GM18520 (cell line): ENCODE data around the gene PPM1H.
"Not testable (repeated sequence)": the region's sequence is repeated elsewhere in the genome, so short reads cannot be mapped to it uniquely, and the experiment has no call there.

Source experiments
- ATAC-seq: cut with Tn5 transposase; IDR thresholded peaks from one replicate; pipeline ENCODE4 v1.9.1; 2021; ENCODE audit not compliant: unreplicated experiment

PPM1H gene

DNA sequence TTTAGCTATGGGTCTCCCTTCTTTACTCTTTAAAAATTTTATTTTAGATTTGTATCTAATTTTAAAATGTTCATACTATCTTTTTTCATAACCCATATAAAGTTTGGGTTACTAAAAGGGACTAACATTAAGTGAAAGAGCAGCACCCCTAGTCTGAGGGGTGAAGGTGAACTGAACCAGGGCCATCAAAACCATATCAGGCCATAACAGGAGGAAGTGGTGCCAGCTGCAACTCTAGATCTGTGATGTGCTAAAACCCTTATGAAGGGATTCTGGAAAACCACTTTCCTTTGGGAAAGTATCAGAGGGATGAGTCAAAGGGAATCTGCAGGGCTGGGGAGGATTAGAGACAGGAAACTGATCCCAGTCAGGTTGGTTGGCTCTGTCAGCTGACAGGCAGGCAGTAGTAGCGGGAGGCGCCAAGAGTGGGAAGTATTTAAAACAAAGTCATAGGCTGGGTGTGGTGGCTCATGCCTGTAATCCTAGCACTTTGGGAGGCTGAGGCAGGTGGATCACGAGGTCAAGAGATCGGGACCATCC, 162.5 kb downstream of the PPM1H start:
- ATAC-seq, result no peak

DNA sequence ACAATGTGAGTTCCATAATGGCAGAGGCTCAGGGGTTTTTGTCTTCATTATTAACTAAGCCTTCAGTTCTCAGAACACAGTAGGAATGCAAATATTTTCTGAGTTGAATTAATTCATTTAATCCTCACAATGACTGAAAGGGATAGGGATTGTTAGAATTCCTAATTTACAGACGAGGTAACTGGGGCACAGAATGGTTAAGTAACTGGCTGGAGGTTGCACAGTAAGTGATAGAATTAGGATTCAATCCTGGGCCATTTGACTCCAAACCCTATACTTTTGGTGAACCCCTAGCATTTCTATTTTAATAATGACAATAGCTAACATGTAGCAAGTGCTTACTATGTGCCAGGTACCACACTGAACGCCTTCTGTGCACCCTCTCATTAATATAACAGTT, 163.1 kb downstream of the PPM1H start:
- no peak for ATAC-seq

DNA sequence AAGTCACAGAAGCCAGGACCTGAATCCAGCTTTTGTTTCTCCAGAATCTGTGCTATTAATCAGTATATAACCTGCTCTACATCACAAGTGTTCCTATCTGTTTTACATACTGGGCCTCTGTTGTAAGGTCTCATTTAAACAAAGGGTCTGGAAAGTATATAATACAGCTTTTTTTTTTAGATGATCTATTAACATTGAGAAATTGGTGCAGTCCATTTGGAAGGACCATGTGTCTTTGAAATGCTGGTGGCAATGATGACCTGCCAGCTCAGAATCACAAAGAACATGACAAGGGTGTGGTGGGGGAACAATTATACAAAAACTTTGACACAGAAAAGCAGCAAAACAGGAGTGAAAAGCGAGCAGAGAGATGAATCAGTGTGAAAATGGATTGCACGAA, 164.6 kb downstream of the PPM1H start:
- ATAC-seq, result no peak

DNA sequence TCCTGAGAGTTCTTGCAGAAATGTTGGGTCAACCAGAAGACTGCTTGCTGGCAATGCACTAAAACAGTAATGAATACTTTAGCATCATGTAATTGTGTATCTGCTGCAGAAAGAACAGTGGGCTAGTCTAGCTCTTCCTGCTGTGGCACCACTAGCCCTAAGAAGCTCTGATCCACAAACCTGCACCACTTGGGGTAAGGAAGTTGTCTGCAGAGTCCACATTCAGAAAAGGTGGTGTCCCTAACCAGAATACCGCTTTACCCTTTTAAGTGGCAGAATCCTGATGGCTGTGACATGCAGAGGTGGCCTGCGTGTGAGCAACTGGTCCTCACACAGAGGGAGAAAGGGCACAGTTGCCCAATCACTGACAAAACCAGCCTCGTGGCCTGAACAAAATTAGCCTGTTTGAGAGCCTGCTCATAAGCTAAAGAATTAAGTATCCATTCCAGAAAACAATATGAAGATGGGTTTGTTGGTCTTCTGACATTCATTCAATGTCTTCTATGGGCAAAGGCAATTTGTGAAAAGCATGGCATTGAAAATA, 165.8 kb downstream of the PPM1H start:
- no peak for ATAC-seq

DNA sequence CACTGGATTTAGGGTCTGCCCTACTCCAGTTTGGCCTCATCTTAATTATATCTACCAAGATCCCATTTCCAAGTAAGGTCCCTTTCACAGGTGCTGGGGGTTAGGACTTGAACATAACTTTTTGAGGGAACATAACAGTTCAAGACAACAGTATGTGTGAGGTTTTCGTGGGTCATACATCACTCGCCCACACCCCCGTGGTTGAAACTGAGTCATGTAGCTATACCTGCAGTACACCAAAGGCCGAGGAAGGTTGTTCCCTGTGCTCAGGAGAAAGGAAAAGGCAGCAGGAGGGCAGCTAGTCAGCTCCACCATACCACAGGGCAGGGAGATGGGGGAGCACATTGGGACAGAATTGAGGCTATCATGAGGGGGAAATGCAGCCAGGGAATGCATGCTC, 167.0 kb downstream of the PPM1H start:
- ATAC-seq, result no peak

DNA sequence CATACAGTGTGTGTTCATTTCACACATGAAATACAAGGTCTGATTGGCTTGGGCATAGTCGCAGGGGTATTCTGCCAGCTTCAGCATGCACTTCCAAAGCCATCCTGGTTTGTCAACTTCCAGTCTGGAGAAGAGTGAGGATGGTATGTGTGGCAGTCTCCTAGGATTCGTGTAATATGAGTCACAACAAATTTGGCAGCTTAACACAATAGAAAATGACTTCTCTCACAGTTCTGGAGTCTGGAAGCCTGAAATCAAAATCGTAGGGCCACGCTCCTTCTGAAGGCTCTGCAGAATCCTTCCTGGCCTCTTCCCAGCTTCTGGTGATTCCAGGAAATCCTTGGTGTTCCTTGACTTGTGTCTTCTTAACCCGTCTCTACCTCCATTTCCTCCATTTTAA, 167.5 kb downstream of the PPM1H start:
- no peak for ATAC-seq

DNA sequence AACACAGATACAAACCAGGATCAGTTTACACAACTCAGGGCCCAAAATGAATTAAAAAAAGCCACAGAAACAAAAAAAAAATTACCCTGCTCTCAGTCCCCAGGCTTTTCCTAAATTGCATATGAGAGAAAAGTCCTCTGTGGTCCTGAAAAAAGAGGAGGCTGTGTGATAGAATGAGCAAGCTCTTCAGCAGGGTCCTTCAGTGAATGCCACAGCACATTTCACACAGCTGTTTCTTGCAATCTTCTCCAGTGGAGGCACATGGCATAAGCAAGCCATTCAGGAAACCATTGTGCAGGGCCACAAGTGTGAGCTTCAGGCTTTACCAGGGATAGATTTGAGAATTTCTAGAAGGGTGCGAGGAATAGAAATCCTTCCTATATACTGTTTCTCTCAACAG, 168.5 kb downstream of the PPM1H start:
- ATAC-seq, result no peak

DNA sequence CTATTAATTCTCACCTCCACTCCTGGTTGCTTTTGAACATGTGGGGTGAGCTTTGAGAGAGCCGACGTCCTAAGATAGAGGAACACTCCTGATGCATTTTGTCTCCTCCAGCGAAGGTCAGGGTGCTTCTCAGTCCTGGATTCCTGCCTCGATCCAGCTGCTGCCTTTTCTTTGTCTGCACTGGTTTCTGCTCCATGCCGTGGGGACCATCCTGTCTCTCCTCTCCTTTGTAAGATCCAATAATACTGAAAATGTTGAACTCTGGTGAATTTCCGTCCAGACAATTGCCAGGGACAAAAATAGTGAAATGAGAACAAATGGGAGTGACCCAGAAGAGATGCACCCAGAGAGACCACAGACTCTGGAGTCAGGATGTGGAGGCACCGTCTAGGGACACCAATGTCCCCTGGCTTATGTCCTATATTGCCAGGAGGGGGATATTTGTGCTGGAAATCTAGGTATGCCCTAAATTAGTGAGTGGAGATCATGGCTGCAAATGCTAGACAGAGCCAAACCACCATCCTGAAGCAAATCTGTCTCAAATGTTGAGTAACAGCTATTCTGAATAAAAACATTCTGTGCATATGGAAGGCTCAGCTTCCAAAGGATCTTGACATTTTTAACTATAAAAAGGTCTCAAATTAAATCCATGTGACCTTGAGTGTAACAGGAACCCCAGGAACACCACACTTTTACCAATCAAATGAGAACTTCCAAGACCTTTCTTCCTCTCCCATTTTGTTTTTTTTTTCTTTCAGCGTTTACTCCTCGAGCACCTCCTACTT, 170.9 kb downstream of the PPM1H start:
- no peak for ATAC-seq

DNA sequence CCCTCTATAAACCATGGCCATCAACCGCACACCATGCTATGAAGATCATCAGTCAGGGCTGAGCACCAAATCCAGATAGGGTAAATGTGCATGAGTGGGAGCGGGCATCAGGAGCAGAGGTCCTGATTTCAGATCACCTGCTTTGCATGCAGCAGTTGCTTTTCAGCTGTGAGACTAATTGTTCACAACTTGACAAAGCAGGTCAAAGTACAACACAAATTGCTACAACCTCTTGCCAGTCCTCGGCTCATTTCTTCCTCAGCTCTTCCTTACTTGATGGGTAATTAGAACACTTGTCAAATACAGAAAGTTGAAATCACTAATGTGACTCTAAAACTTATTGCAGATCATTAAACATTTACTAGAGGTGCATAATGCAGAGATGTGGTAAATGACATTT, 171.6 kb downstream of the PPM1H start:
- ATAC-seq, result no peak

DNA sequence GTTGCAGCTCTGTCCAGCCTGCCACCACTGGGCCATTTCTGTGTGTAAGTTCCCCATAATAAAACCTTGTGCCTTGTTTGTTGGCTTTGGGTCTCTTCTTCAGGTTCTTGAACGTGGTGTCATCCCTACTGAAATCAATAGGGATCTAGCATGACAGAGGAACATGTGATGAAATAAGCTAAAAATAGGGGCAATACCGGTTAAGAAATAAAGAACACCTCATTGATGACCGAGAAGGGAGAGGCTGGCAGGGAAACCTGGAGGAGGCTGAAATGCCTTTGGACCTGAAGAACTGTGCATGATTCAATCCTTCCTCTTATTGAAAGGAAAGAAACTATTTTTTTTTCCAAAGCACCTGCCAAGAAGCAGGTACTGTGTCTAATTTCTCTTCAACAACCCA, 172.3 kb downstream of the PPM1H start:
- no peak for ATAC-seq

DNA sequence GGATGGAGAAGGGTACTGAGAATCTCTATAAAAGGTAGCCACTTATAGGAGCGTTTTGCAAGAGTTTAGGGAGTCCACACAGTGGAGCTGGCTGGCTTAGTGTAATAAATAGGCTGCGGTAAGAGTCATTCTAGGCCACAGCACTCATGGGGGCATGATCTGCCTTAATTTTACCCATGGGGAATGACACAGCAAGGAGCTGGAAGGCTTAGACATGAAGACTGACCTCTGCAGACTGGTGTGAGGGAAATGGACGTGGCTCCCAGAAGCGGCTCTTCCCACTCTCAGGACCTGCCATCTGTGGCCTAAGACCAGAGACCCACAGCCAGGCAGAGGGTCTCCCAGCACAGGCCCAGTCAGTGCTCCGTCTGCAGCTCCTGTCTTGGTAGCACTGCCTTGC, 173.3 kb downstream of the PPM1H start:
- no peak for ATAC-seq

DNA sequence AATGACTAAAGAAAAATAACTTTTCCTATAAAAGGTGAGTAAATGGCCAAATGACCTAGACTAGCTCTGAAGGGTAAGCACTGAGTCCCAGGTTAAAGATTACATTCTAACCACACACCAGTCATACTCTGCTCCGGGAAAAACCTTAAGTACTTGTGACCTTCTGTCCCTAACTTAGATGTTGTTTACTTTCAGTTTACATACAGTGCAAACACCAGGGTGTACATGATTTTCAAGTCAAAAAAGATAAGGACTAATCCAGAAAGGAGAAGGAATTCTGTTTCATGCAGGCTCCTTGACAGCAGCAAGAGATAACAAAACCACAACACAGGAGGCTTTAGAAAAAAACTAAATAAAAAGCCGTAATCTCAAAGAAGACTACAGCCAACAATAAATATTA, 174.2 kb downstream of the PPM1H start:
- peak; percentile 98 for ATAC-seq

DNA sequence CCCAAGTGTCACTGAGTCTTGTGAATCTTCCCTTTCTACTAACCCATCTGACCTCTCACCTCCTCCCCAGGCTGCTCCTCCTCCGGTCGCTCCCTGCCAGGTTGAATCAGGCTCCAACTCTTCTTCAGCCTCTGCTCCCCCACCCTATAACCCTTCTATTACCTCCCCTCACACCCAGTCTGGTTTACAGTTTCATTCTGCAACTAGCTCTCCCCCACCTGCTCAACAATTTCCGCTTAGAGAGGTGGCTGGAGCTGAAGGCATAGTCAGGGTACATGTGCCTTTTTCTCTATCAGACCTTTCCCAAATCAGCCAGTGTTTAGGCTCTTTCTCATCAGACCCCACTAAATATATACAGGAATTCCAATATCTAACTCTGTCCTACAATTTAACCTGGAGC, 174.6 kb downstream of the PPM1H start:
- ATAC-seq, result not testable (repeated sequence)

DNA sequence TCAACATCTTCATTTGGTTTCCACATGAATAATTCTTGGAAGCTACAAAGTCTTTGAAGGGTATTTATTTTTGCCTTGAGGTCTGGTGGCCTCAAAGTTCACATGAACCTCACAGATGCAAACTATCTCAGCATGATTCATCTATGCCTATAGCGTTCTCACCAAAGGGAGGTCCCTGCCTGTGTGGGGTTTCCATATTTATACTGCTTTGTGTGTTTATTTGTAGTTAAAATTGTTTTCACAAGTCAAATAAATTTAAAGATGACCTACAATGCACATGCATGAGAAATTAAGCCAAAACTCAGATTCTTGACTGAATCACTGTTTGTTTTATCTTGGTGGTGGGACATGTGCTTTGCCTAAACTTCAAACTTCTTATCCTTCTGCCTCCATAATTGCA, 176.7 kb downstream of the PPM1H start:
- no peak for ATAC-seq

DNA sequence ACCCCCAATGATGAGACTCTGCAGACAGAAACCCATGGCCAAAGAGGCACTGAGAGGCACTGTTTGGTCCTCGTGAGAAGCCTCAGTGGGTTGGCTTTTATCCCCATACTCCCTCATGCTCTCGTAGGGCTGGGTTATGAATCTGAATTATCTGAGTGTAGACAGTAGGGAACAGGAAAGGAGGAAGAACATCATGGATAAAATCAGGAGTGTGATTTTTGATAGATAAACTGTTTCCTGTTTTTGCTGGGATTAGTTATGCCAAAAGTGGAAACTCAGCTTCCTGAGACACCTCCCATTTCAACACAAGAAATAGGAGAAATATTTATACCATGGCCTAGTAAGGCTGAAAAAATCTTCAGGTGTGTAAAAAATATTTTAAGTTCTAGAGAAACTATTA, 177.9 kb downstream of the PPM1H start:
- no peak for ATAC-seq

DNA sequence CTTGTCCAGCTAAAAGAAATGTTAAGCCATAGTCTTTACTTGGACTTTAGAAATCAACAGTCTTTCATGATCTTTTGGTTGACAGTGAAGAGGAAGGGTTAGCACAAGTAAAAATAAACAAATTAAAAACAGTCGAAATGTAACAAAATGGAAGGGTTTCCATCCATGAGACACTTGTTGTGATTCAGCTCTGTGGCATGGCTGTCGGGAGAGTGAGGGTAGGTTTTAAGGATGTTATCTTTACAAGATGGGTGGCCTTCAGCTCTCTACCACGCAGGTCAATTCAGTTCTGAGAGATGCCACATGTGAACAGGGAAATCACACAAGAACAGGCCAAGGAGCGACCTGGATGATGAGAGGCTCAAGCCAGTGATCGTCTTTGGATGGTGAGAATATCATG, 180.2 kb downstream of the PPM1H start:
- ATAC-seq, result no peak

DNA sequence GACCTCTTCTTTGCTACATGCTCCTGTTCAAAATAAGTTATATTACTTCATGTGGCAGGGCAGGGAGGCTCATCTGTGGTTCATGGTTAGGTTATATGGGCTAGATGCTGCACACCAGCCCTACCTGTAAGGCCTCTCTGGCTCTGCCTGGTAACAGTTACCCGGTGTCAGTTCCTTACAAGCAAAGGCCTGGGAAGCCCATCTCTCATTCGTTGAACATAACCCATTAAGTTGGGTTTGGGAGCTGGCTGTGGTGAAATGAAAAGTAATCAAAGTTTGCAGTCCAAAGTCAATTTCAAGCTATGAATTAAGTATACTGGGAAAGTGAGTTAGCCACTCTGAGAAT, 183.2 kb downstream of the PPM1H start:
- ATAC-seq, result no peak

DNA sequence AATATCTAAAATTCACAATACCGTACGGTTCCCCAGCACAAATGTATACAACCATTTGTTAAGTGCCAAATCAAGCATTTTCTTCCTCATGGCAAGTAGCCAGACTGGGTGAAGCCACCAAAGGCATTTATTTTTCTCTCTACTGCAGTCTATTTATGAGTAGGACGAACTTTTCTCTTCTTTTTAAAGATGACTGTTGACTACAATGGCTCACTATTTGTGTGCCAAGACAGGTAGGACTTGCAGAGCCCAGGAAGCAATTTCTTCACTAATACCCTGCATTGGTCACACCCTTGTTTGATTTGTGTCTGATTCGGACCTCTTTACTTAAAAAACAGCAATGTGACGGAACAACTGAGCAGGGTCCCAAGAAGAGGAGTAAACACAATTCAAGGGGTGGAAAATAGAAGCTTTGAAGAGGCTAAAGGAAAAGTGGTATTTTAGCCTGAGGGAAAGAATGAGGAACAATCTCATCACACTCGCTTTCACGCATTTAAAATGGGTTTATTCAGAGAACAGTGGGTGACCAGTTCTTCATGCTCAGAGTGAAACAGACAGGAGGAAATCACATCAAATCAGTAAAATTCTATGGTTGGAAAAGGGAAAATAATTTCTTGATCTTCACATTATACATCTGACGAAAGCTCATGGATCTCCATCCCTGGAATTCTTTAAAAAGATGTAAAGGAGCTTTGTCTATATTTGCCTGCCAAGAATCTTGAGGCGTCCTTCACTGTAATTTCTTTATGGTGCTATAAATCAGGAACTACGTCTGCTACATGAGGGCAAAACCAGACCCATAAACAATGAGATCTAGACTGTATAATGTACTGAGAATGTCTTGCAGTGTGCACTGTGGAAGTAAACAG, 183.8 kb downstream of the PPM1H start:
- ATAC-seq, result no peak

DNA sequence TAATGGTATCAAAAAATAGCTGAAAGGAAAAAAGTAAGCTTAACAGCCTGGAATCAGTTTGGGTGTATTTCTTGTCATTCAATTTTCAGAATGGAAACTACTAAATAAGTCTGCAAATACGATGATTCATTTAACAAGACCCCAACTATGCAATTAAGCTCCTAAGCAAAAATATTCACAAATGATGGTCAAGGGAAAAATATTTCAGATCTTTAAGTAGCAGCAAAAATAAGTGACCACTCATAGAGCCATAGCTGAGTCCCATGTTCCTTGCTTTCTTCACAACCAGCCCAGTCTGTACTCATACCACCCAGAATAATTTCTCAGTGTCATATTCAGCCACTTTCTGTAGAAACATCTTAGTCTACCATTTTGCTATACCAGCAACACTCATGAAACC, 185.4 kb downstream of the PPM1H start:
- ATAC-seq, result no peak

DNA sequence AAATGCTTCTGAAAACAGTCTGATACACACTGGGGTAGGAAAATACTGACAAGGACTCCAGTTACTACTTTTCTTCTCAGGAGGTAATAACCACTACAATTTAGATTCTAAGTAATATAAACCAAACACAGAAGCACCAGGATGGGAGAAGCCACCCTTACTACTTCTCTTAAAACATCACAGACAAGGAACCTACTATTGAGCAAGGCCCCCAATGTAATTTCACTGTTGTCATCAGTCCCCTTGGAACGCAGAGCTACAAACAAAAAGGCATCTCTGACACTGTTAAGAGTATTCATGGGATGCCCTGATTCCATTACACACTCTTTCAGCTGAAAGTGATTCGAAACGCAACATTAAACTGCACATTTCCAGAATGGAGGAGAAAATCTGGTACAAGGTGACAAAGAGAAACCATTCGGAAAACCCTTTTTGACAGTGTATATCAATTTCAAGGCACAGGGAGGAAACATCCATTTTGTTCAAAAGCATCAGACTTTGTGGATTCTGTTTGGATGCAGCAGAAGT, 185.9 kb downstream of the PPM1H start:
- ATAC-seq, result no peak

DNA sequence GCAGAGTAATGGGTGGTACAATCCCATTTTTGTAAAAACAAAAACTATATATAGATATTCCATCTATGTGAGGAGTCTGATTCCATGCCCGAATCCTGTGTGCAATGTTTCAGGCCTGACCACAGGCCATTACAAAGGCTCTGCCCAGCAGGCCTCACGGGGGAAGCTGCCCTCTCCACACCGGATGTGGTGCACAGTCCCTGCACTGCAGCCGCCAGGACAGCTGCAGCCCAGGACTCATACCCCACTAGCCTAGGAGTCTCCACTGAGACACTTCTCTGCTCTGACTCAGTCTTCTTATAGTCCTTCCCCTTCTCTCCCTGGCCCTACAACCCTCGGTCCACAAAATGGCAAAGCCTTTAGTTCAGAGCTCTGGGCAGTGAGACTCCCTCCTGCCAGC, 190.4 kb downstream of the PPM1H start:
- no peak for ATAC-seq
